ENCODE results near the gene CEP126.

- no peak for TF ChIP-seq CTCF (IDR thresholded peaks at IDR 0.05)
- TF ChIP-seq POLR2A (IDR thresholded peaks at IDR 0.05): no peak
Measured at GRCh38 chr11:101923554-101923953, 8.7 kb downstream of the CEP126 start.
